Measurements from ENCODE around the gene GPX4.

GPX4 gene

DNA sequence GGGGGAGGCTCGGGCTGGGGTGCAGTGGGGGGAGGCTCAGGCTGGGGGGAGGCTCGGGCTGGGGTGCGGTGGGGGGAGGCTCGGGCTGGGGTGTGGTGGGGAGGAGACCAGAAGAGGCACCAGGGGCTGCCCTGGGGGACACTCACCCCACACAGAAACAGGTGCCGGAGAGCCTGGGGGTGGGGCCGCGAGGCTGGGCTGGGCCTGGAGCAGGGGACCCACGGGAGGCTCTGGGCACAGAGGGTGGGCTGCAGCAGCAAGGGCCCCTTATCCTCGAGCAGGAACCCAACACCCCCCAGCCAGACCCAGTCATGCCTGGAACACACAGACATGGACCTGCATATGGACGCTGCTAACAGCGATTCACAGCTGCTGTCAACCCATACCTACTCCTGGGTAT lies 34.3 kb downstream of the GPX4 start:
- Histone ChIP-seq H3K36me3 (ENCODE audit: control insufficient read depth, insufficient read depth, low read length) (peaks cover 4% of the 10 kb centered on the region), H3K27me3 (ENCODE audit: control insufficient read depth, insufficient read depth, low read length) (no peaks in the 10 kb centered on the region), H3K27ac (ENCODE audit: low read length) (no peak overlapping the region), H3K4me1 (ENCODE audit: control insufficient read depth, insufficient read depth, low read length) (no peaks in the 10 kb centered on the region; the same call in 1 of the 2 replicates), H3K4me3 (ENCODE audit: low read length) (no peak overlapping the region), H3K9me3 (ENCODE audit: control insufficient read depth, insufficient read depth, low read length) (no peaks in the 10 kb centered on the region)
- DNase-seq (ENCODE audit: low read depth, low spot score), result no peak
- WGBS (ENCODE audit: insufficient coverage, insufficient read length), result no CpG with 5 or more reads among the region's 11 CpGs

DNA sequence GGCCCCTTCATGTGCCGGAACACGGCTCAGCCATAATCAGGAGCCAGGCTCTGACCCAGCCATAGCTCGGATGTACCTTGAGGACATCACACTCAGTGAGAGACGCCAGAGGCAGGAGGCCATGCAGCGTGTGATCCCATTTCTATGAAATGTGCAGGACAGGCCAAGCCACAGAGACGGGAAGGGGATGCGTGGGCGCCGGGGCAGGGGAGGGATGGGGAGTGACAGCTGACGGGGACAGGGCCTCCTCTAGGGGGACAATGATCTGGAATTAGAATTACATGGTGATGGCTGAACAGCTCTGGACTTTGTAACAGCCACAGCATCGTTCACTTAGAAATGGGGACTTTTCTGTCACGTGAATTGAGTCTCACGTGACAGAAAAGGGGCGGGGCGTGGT lies 35.3 kb downstream of the GPX4 start:
- Histone ChIP-seq H3K4me1 (ENCODE audit: control insufficient read depth, insufficient read depth, low read length) (no peaks in the 10 kb centered on the region; the same call in 1 of the 2 replicates), H3K27me3 (ENCODE audit: control insufficient read depth, insufficient read depth, low read length) (no peaks in the 10 kb centered on the region), H3K27ac (ENCODE audit: low read length) (no peak overlapping the region), H3K9me3 (ENCODE audit: control insufficient read depth, insufficient read depth, low read length) (no peaks in the 10 kb centered on the region), H3K4me3 (ENCODE audit: low read length) (no peak overlapping the region), H3K36me3 (ENCODE audit: control insufficient read depth, insufficient read depth, low read length) (peaks cover 4% of the 10 kb centered on the region)
- DNase-seq (ENCODE audit: low read depth, low spot score), result no peak
- WGBS (ENCODE audit: insufficient coverage, insufficient read length), result no CpG with 5 or more reads among the region's 15 CpGs

DNA sequence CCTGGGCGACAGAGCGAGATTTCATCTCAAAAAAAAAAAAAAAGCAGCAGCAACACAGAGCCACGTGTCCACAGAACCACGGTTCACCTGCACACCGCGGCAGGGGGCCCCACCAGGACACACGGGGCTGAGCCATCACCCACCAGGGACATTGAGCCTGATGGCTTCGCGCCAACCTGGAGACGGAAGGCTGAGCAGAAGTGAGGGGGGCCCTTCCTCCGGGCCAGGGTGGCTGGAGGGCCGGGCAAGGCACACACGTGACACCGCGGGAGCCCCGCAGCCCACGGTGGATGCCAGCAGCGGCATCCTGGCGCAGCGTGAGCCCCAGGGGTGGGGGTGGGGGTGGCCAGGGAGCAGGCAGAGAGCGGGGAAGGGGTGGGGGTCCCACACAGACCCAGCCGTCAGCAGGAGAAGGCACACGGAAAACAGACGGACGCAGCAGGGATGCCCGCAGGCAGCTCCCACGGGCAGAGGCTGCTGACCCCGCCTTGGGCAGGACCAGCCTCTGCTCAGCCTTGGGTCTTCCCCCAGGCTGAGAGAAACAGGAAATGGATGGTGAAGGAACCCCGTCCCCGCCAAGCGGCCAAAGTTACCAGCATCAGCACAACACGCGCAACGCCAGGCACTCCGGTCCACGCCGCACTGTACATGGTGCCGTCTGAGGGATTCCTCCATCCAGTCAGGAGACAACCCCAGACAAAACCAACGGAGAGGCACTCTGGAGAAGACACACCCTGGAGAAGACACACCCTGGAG lies 36.7 kb downstream of the GPX4 start:
- Histone ChIP-seq H3K27ac (ENCODE audit: low read length) (no peak overlapping the region), H3K4me3 (ENCODE audit: low read length) (no peak overlapping the region), H3K27me3 (ENCODE audit: control insufficient read depth, insufficient read depth, low read length) (no peaks in the 10 kb centered on the region), H3K9me3 (ENCODE audit: control insufficient read depth, insufficient read depth, low read length) (no peaks in the 10 kb centered on the region), H3K36me3 (ENCODE audit: control insufficient read depth, insufficient read depth, low read length) (peaks cover 4% of the 10 kb centered on the region), H3K4me1 (ENCODE audit: control insufficient read depth, insufficient read depth, low read length) (no peaks in the 10 kb centered on the region; the same call in 1 of the 2 replicates)
- WGBS (ENCODE audit: insufficient coverage, insufficient read length), result no CpG with 5 or more reads among the region's 39 CpGs
- no peak for DNase-seq (ENCODE audit: low read depth, low spot score)

DNA sequence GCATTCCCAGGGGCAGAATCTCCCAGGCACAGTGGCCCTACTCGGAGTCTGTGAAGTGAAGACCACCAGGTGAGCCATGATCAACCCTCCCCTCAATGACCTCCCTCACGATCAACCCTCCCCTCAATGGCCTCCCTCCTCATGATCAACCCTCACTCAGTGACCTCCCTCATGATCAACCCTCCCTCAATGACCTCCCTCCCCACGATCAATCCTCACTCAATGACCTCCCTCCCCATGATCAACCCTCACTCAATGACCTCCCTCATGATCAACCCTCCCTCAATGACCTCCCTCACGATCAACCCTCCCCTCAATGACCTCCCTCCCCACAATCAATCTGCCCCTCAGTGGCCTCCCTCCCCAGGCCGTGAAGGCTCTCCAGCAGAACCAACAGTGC lies 38.1 kb downstream of the GPX4 start:
- Histone ChIP-seq H3K27me3 (ENCODE audit: control insufficient read depth, insufficient read depth, low read length) (no peaks in the 10 kb centered on the region), H3K4me1 (ENCODE audit: control insufficient read depth, insufficient read depth, low read length) (peaks cover 2% of the 10 kb centered on the region; the same call in 1 of the 2 replicates), H3K36me3 (ENCODE audit: control insufficient read depth, insufficient read depth, low read length) (peaks cover 4% of the 10 kb centered on the region), H3K9me3 (ENCODE audit: control insufficient read depth, insufficient read depth, low read length) (no peaks in the 10 kb centered on the region), H3K27ac (ENCODE audit: low read length) (no peak overlapping the region), H3K4me3 (ENCODE audit: low read length) (no peak overlapping the region)
- WGBS (ENCODE audit: insufficient coverage, insufficient read length), result 83% methylated on average over 1 of the region's 5 CpGs
- no peak for DNase-seq (ENCODE audit: low read depth, low spot score)

DNA sequence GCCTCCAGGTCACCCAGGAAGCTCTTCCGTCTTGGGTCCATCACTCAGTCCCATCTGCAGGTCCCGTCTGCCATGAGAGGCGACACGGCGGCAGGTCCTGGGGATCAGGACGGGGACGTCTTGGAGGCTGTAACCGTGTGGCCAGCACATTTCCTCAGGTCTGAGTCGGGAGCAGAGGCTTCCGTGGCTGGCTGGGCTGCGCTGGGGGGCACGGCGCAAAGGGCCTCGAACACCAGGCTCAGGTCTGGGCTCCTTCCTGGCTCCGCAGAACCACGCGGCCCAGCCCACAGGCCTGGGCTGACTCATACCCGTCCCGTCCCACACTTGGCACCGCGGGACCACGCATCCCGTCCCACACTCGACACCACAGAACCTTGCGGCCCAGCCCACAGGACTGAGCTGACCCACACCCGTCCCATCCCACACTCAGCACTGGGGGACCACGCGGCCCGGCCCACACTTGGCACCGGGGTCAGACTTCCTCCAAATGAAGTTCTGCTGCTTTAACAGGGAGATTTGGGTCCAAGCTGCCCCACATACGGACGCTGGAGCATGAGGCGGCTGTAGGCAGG lies 40.1 kb downstream of the GPX4 start:
- Histone ChIP-seq H3K36me3 (ENCODE audit: control insufficient read depth, insufficient read depth, low read length) (peaks cover 4% of the 10 kb centered on the region), H3K27me3 (ENCODE audit: control insufficient read depth, insufficient read depth, low read length) (no peaks in the 10 kb centered on the region), H3K27ac (ENCODE audit: low read length) (no peak overlapping the region), H3K4me1 (ENCODE audit: control insufficient read depth, insufficient read depth, low read length) (peaks cover 4% of the 10 kb centered on the region; the same call in 1 of the 2 replicates), H3K4me3 (ENCODE audit: low read length) (no peak overlapping the region), H3K9me3 (ENCODE audit: control insufficient read depth, insufficient read depth, low read length) (no peaks in the 10 kb centered on the region)
- DNase-seq (ENCODE audit: low read depth, low spot score), result no peak
- WGBS (ENCODE audit: insufficient coverage, insufficient read length), result no CpG with 5 or more reads among the region's 33 CpGs

DNA sequence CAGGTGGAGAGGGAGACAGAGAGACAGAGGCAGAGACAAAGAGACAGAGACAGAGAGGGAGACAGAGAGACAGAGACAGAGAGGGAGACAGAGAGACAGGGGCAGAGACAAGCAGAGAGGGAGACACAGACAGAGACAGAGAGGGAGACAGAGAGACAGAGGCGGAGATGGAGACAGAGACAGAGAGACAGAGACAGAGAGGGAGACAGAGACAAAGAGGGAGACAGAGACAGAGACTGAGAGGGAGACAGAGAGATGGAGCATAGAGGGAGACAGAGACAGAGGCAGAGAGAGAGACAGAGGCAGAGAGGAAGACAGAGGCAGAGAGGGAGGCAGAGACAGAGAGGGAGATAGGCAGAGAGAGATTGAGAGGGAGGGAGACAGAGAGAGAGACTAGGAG lies 40.9 kb downstream of the GPX4 start:
- H3K4me3 ChIP-seq (ENCODE audit: low read length), result no peak overlapping the region
- H3K27ac ChIP-seq (ENCODE audit: low read length), result no peak overlapping the region
- peaks cover 4% of the 10 kb centered on the region for H3K36me3 ChIP-seq (ENCODE audit: control insufficient read depth, insufficient read depth, low read length)
- no peak for DNase-seq (ENCODE audit: low read depth, low spot score)
- H3K27me3 ChIP-seq (ENCODE audit: control insufficient read depth, insufficient read depth, low read length), result no peaks in the 10 kb centered on the region
- no CpG with 5 or more reads among the region's 1 CpG for WGBS (ENCODE audit: insufficient coverage, insufficient read length)
- H3K4me1 ChIP-seq (ENCODE audit: control insufficient read depth, insufficient read depth, low read length), result peaks cover 4% of the 10 kb centered on the region; the same call in 1 of the 2 replicates
- H3K9me3 ChIP-seq (ENCODE audit: control insufficient read depth, insufficient read depth, low read length), result no peaks in the 10 kb centered on the region

DNA sequence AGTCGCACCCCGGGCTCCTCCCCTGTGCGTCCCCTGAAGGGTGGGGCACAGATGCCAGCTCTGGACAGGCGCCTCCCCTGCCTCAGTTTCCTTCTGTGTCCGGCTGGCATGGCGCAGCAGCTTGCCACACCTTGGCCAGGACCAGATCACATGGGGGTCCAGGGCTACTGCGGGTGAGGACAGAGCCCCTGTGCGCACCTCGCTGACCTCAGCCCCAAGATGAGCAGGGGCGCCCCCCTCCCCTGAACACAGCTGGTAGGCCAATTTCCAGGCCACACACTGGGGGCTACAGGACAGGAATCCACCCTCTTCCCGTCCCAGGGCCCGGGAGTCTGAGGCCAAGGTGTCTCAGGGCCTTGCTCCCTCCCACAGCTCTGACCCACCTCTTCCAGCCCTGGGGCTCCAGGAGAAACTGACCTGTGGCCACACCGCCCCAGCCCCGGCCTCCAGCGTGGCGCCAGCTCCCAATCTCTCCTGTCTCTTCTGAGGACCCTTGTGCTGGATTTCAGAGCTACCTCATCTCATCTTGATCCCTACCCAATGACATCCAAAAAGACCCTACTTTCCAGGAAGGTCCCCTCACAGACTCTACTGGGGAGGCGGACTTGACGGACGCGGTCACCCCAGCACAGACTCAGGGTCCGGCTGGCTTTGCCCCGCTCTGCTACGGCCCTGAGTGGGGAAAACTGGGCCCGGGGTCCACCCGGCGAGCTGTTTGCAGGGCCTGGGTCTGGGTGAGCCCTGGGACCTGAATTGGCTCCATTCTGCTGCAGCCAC lies 42.0 kb downstream of the GPX4 start:
- Histone ChIP-seq H3K27ac (ENCODE audit: low read length) (no peak overlapping the region), H3K9me3 (ENCODE audit: control insufficient read depth, insufficient read depth, low read length) (no peaks in the 10 kb centered on the region), H3K36me3 (ENCODE audit: control insufficient read depth, insufficient read depth, low read length) (peaks cover 4% of the 10 kb centered on the region), H3K4me1 (ENCODE audit: control insufficient read depth, insufficient read depth, low read length) (peaks cover 4% of the 10 kb centered on the region; the same call in 1 of the 2 replicates), H3K4me3 (ENCODE audit: low read length) (no peak overlapping the region), H3K27me3 (ENCODE audit: control insufficient read depth, insufficient read depth, low read length) (no peaks in the 10 kb centered on the region)
- WGBS (ENCODE audit: insufficient coverage, insufficient read length), result no CpG with 5 or more reads among the region's 26 CpGs
- DNase-seq (ENCODE audit: low read depth, low spot score), result no peak

DNA sequence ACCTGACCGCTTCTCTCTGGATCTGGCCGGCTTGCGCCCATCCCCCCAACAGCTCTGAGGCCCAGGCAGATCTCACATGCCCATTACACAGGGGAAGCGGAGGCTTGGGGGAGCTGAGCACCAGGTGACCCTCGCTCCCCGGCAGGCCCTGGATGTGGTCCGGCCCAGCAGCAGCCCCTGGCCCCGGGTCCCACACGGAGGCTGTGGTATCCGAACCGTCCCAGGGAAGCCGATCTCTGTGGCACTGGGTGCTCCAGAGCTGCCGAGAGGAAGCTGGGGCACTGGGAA lies 42.6 kb downstream of the GPX4 start:
- no peak overlapping the region for H3K27ac ChIP-seq (ENCODE audit: low read length)

DNA sequence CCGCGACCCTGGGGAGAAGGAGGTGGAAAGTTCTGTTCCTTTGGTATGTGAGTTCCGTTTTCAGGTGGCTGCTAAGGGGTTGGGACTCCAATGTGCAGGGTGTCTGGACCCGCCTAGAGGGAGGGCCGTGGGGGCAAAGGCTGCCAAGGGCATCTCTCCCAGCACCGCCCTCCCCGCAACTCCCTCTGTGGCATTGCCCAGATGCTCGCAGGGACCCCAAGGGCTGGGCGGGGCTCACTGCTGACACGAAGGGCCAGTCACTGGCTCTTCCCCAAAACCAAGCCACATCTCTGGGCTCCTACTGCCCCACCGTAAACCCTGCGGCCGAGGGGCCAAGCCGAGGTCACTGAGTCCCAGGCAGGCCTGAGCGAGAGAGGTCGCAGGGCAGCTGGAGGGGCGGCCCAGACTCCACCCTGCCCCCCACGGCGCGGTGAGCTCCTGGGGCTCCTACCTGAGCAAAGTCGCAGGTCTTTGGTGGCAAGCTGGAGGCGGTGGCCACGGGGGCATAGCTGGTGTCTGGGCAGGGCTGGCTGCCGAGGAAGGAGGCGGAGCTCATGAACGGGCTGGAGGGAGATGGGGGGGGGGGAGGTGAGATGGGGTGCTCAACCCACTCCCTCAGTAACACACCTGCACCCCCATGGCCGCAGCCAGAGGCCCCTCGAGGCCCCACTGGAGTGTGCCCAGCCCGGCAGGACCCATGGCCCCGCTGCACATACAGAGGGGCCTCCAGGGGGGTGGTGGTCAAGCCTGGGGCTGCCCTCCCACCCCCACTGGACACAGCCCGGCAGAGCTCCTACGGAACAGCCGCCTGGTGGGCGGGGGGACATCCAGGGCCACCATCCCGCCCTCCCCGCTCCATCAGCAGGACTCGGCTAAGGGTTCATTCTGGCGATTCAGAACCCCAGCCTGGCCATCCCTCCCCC lies 43.3 kb downstream of the GPX4 start:
- H3K36me3 ChIP-seq (ENCODE audit: control insufficient read depth, insufficient read depth, low read length), result peaks cover under 1% of the 10 kb centered on the region
- WGBS (ENCODE audit: insufficient coverage, insufficient read length), result no CpG with 5 or more reads among the region's 38 CpGs

More for the DNA sequence above, 42.6 kb downstream of the GPX4 start:
- H3K36me3 ChIP-seq (ENCODE audit: control insufficient read depth, insufficient read depth, low read length), result peaks cover 4% of the 10 kb centered on the region
- no CpG with 5 or more reads among the region's 13 CpGs for WGBS (ENCODE audit: insufficient coverage, insufficient read length)
- no peaks in the 10 kb centered on the region for H3K27me3 ChIP-seq (ENCODE audit: control insufficient read depth, insufficient read depth, low read length)
- no peak for DNase-seq (ENCODE audit: low read depth, low spot score)
- H3K4me3 ChIP-seq (ENCODE audit: low read length), result no peak overlapping the region
- H3K4me1 ChIP-seq (ENCODE audit: control insufficient read depth, insufficient read depth, low read length), result peaks cover 4% of the 10 kb centered on the region; the same call in 1 of the 2 replicates
- no peaks in the 10 kb centered on the region for H3K9me3 ChIP-seq (ENCODE audit: control insufficient read depth, insufficient read depth, low read length)

More for the DNA sequence above, 43.3 kb downstream of the GPX4 start:
- H3K27me3 ChIP-seq (ENCODE audit: control insufficient read depth, insufficient read depth, low read length), result no peaks in the 10 kb centered on the region
- no peak overlapping the region for H3K27ac ChIP-seq (ENCODE audit: low read length)
- no peaks in the 10 kb centered on the region for H3K9me3 ChIP-seq (ENCODE audit: control insufficient read depth, insufficient read depth, low read length)
- H3K4me1 ChIP-seq (ENCODE audit: control insufficient read depth, insufficient read depth, low read length), result peaks cover 4% of the 10 kb centered on the region; the same call in 1 of the 2 replicates
- DNase-seq (ENCODE audit: low read depth, low spot score), result no peak
- no peak overlapping the region for H3K4me3 ChIP-seq (ENCODE audit: low read length)

All from iPS DF 6.9 (cell line).